Left ventricle myocardium inferior (tissue), 1 donor: ENCODE results near the gene SRCAP. TPM values are rescaled to one million over a fixed set of nuclear protein-coding genes. Genes with fewer than 3 reads are reported as not detected.

Source experiments
- DNase-seq: peaks from one replicate; pipeline ENCODE4 v3.0.0-alpha.2; 2020
- H3K27ac ChIP-seq: fragments of 200-600 bp; replicated peaks from 2 replicates; pipeline ENCODE4 v1.8.0; 2021
- H3K27me3 ChIP-seq: fragments of 200-600 bp; 2 replicates; pipeline ENCODE4 v1.8.0; 2021; ENCODE audit warnings: low read depth
- H3K36me3 ChIP-seq: fragments of 200-600 bp; 2 replicates; pipeline ENCODE4 v1.8.0; 2021
- H3K4me1 ChIP-seq: fragments of 200-600 bp; 2 replicates; pipeline ENCODE4 v1.8.0; 2021
- H3K4me3 ChIP-seq: fragments of 200-600 bp; 2 replicates; pipeline ENCODE4 v1.8.0; 2021; ENCODE audit warnings: mild to moderate bottlenecking, moderate library complexity
- H3K9me3 ChIP-seq: fragments of 200-600 bp; replicated peaks from 2 replicates; pipeline ENCODE4 v1.8.0; 2021
- CTCF ChIP-seq: fragments of 200-600 bp; IDR thresholded peaks from 2 replicates; pipeline ENCODE4 v1.8.0; 2021; ENCODE audit warnings: antibody characterized with exemption, mild to moderate bottlenecking, borderline replicate concordance
- intact Hi-C: fragments of 100-400 bp; cut with micrococcal nuclease; formaldehyde crosslinking; loops from one replicate; pipeline ENCODE4 v1.11.0; 2022
- total RNA-seq: library from RNA; stranded (reverse); fragmentation: NEBNext Ultra II Directional; extraction: Animal tissue kit (Norgen Biotek cat#: 25700); gene quantifications from one replicate; pipeline ENCODE4 v1.2.1, GENCODE V29; 2021
- donor health status: DM: no; HTN: yes; CAD: no; lungs with severe emphysema.

SRCAP gene
- total RNA-seq, 1 donor from 2014 or later, result 42.5 TPM

GRCh38 chr16:30665155-30665829, 33.7 kb upstream of the SRCAP start:
- intact Hi-C loops, result no loop called here
- DNase-seq, result no peak
- H3K36me3 ChIP-seq, result peaks cover 99% of the 10 kb centered on the region
- no peaks in the 10 kb centered on the region for H3K9me3 ChIP-seq
- H3K4me3 ChIP-seq, result no peak overlapping the region
- no peak for TF ChIP-seq CTCF
- no peak overlapping the region for H3K27ac ChIP-seq
- H3K27me3 ChIP-seq, result no peaks in the 10 kb centered on the region
- H3K4me1 ChIP-seq, result peaks cover 45% of the 10 kb centered on the region

GRCh38 chr16:30665830-30666190, 33.2 kb upstream of the SRCAP start:
- H3K27me3 ChIP-seq, result no peaks in the 10 kb centered on the region
- intact Hi-C loops, result no loop called here
- H3K9me3 ChIP-seq, result no peaks in the 10 kb centered on the region
- H3K4me3 ChIP-seq, result no peak overlapping the region
- no peak for TF ChIP-seq CTCF
- H3K4me1 ChIP-seq, result peaks cover 40% of the 10 kb centered on the region
- DNase-seq, result no peak
- H3K27ac ChIP-seq, result no peak overlapping the region
- peaks cover 99% of the 10 kb centered on the region for H3K36me3 ChIP-seq

- Histone ChIP-seq H3K36me3 (peaks cover 94% of the 10 kb centered on the region), H3K4me1 (peaks cover 31% of the 10 kb centered on the region), H3K27me3 (no peaks in the 10 kb centered on the region), H3K9me3 (no peaks in the 10 kb centered on the region), H3K4me3 (no peak overlapping the region), H3K27ac (no peak overlapping the region)
- intact Hi-C loops, result no loop called here
- no peak for TF ChIP-seq CTCF
- no peak for DNase-seq
Observed at GRCh38 chr16:30666681-30667080, 32.3 kb upstream of the SRCAP start.

GRCh38 chr16:30667361-30667905, 31.5 kb upstream of the SRCAP start:
- TF ChIP-seq CTCF, result no peak
- Histone ChIP-seq H3K27me3 (no peaks in the 10 kb centered on the region), H3K36me3 (peaks cover 87% of the 10 kb centered on the region), H3K9me3 (no peaks in the 10 kb centered on the region), H3K4me3 (no peak overlapping the region), H3K4me1 (peaks cover 24% of the 10 kb centered on the region), H3K27ac (no peak overlapping the region)
- intact Hi-C loops, result no loop called here
- DNase-seq, result no peak

- no peak overlapping the region for H3K4me3 ChIP-seq
- peaks cover 77% of the 10 kb centered on the region for H3K36me3 ChIP-seq
- H3K27ac ChIP-seq, result no peak overlapping the region
- H3K4me1 ChIP-seq, result peaks cover 14% of the 10 kb centered on the region
- H3K9me3 ChIP-seq, result no peaks in the 10 kb centered on the region
- H3K27me3 ChIP-seq, result no peaks in the 10 kb centered on the region
- no peak for TF ChIP-seq CTCF
- DNase-seq, result no peak
- intact Hi-C loops, result no loop called here
Observed at GRCh38 chr16:30668393-30668792, 30.6 kb upstream of the SRCAP start.
